ENCODE measurements around the gene NUDCD3.

The NUDCD3 gene

GRCh38 chr7:44476313-44476712, 14.1 kb downstream of the NUDCD3 start:
- no peak for TF ChIP-seq CTCF (conservative IDR thresholded peaks at IDR 0.05; ENCODE audit: low read depth)
- ChIA-PET POLR2A (ENCODE audit: low non-redundant PET) (no interaction called here), CTCF (interaction anchor here (1.5 kb wide), 1 partner anchor 236 kb away, joined by 5 read pairs; no protein-coding TSS in a partner anchor)
- no peak for DNase-seq (ENCODE audit: low spot score)
- H3K27ac ChIP-seq: no peak overlapping the region

- DNase-seq (ENCODE audit: low spot score): peak; percentile 77
- no peak overlapping the region for H3K27ac ChIP-seq
- POLR2A ChIA-PET (ENCODE audit: low non-redundant PET): no interaction called here
- no peak for TF ChIP-seq CTCF (conservative IDR thresholded peaks at IDR 0.05; ENCODE audit: low read depth)
- CTCF ChIA-PET: interaction anchor here (0.7 to 1.1 kb wide), 2 partner anchors 342 to 941 kb away, joined by 3 read pairs; no protein-coding TSS in a partner anchor
Measured at GRCh38 chr7:44473295-44473694, 17.2 kb downstream of the NUDCD3 start.

- ChIA-PET CTCF (interaction anchor here (1.1 kb wide), 1 partner anchor 342 kb away, joined by 3 read pairs; no protein-coding TSS in a partner anchor), POLR2A (ENCODE audit: low non-redundant PET) (no interaction called here)
- DNase-seq (ENCODE audit: low spot score): peak; percentile 29
- no peak for TF ChIP-seq CTCF (conservative IDR thresholded peaks at IDR 0.05; ENCODE audit: low read depth)
- no peak overlapping the region for H3K27ac ChIP-seq
Measured at GRCh38 chr7:44472843-44473242, 17.6 kb downstream of the NUDCD3 start.

DNA sequence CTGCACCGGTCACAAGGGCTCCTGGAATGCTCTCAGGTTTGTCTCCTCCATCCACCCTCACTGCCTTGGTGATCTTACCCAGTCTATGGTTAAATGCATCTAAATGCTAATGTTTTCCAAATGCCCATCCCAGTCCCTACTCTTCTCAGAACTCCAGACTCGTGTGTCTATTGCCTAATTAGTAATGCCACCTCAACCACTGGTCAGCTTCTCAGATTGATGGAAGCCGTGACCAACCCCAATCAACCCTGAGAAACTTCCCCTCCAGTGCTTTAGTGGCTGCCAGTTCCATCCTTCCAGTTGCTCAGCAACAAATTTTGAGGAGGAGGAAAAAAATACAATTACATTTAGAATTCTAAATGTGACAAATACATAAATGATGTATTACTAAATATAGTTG, 18.6 kb downstream of the NUDCD3 start:
- no peak overlapping the region for H3K27ac ChIP-seq
- no peak for DNase-seq (ENCODE audit: low spot score)
- POLR2A ChIA-PET (ENCODE audit: low non-redundant PET): no interaction called here
- CTCF ChIA-PET: no interaction called here
- TF ChIP-seq CTCF (conservative IDR thresholded peaks at IDR 0.05; ENCODE audit: low read depth): no peak

GRCh38 chr7:44471436-44471835, 19.0 kb downstream of the NUDCD3 start:
- ChIA-PET POLR2A (ENCODE audit: low non-redundant PET) (no interaction called here), CTCF (no interaction called here)
- no peak for DNase-seq (ENCODE audit: low spot score)
- H3K27ac ChIP-seq: no peak overlapping the region
- TF ChIP-seq CTCF (conservative IDR thresholded peaks at IDR 0.05; ENCODE audit: low read depth): no peak

DNA sequence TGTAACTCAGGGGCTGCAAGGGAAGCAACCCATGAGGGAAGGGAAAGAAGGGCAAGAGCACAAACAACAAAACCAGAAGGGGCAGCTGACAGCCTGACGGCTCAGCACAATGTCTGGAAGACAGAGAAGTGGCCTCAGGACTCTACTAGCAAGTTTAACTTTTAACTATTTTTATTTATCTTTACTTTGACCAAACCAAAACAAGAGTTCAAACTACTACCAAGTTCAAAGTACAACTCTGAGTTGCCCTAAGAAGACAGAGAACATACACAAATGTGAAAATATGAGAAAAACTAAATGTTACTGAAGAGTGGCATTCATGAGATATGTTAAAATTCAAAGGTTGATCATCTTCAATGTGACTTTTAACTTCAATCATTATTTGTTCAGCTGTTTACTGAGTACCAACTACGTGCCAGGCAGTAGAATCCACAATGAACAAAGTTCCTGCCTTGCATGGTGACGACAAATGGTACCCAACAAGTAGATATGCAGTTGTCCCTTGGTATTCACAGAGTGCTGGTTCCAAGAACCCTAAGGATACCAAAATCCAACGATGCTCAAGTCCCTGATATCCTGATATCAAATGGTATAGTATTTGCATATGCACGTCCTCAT, 19.7 kb downstream of the NUDCD3 start:
- POLR2A ChIA-PET (ENCODE audit: low non-redundant PET): no interaction called here
- no peak for TF ChIP-seq CTCF (conservative IDR thresholded peaks at IDR 0.05; ENCODE audit: low read depth)
- no peak overlapping the region for H3K27ac ChIP-seq
- DNase-seq (ENCODE audit: low spot score): no peak
- CTCF ChIA-PET: no interaction called here

All from RWPE1 (cell line).